Measurements from ENCODE around the gene CD2AP. TPM values are rescaled to one million over a fixed set of nuclear protein-coding genes. Genes with fewer than 3 reads are reported as not detected.

Gene CD2AP, protein sequence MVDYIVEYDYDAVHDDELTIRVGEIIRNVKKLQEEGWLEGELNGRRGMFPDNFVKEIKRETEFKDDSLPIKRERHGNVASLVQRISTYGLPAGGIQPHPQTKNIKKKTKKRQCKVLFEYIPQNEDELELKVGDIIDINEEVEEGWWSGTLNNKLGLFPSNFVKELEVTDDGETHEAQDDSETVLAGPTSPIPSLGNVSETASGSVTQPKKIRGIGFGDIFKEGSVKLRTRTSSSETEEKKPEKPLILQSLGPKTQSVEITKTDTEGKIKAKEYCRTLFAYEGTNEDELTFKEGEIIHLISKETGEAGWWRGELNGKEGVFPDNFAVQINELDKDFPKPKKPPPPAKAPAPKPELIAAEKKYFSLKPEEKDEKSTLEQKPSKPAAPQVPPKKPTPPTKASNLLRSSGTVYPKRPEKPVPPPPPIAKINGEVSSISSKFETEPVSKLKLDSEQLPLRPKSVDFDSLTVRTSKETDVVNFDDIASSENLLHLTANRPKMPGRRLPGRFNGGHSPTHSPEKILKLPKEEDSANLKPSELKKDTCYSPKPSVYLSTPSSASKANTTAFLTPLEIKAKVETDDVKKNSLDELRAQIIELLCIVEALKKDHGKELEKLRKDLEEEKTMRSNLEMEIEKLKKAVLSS
- total RNA-seq = 10 to 100 TPM; 58.1 to 62.4 TPM
- polyA plus RNA-seq (2013, experiment 1 of 2) = 16.2 TPM
- 19.4 TPM for polyA plus RNA-seq (2013, experiment 2 of 2)
- long read RNA-seq, experiment 1, full-length matches to known transcripts = 2 of 24 reads
- long read RNA-seq, experiment 1, partial matches to known transcripts = 19 of 24 reads
- long read RNA-seq, experiment 1, other reads (novel, unspliced or antisense) = 3 of 24 reads
- long read RNA-seq, experiment 2, full-length matches to known transcripts = 56 of 105 reads
- long read RNA-seq, experiment 2, partial matches to known transcripts = 29 of 105 reads
- long read RNA-seq, experiment 2, other reads (novel, unspliced or antisense) = 20 of 105 reads
- long read RNA-seq, experiment 3, full-length matches to known transcripts = 42 of 59 reads
- long read RNA-seq, experiment 3, partial matches to known transcripts = 9 of 59 reads
- long read RNA-seq, experiment 3, other reads (novel, unspliced or antisense) = 8 of 59 reads
- long read RNA-seq, experiment 4, partial matches to known transcripts = 2 of 6 reads
- long read RNA-seq, experiment 4, other reads (novel, unspliced or antisense) = 4 of 6 reads

GRCh38 chr6:47477497-47478232 lies at the start of gene CD2AP:
CD2AP (plus strand) TSS chr6:47477789; CDS start chr6:47478245, 456 bp downstream.
- peak within 1 kb of the TSS; percentile 91 for H3K9ac ChIP-seq (ENCODE audit: extremely low read depth, low read length, poor library complexity, severe bottlenecking)
- Mint-ChIP-seq H3K9me3 (no peaks in the 10 kb centered on the region), H3K4me1 (peaks cover 32% of the 10 kb centered on the region), H3K27me3 (ENCODE audit: insufficient read depth) (no peaks in the 10 kb centered on the region), H3K36me3 (ENCODE audit: low read depth) (no peaks in the 10 kb centered on the region), H3K4me3 (peak within 1 kb of the TSS; percentile 89), H3K27ac (peak within 1 kb of the TSS; percentile 99)
- no peaks in the 10 kb centered on the region for H3K9me3 ChIP-seq (ENCODE audit: control insufficient read depth, low read length)
- DNase-seq = peak; percentile 98
- H3K4me3 ChIP-seq (ENCODE audit: low read length) = peak within 1 kb of the TSS; percentile 95
- TF ChIP-seq, protein P1, sequence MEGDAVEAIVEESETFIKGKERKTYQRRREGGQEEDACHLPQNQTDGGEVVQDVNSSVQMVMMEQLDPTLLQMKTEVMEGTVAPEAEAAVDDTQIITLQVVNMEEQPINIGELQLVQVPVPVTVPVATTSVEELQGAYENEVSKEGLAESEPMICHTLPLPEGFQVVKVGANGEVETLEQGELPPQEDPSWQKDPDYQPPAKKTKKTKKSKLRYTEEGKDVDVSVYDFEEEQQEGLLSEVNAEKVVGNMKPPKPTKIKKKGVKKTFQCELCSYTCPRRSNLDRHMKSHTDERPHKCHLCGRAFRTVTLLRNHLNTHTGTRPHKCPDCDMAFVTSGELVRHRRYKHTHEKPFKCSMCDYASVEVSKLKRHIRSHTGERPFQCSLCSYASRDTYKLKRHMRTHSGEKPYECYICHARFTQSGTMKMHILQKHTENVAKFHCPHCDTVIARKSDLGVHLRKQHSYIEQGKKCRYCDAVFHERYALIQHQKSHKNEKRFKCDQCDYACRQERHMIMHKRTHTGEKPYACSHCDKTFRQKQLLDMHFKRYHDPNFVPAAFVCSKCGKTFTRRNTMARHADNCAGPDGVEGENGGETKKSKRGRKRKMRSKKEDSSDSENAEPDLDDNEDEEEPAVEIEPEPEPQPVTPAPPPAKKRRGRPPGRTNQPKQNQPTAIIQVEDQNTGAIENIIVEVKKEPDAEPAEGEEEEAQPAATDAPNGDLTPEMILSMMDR (conservative IDR thresholded peaks at IDR 0.05) = peak; percentile 20
- H3K27ac ChIP-seq (ENCODE audit: low read depth, low read length) = peak within 1 kb of the TSS; percentile 88
- WGBS, 2 experiments (ENCODE audit: insufficient coverage in 1 of 2, insufficient read length in 1 of 2) = 0% methylated on average over 5 to 83 of the region's 83 CpGs
- H3K36me3 ChIP-seq (ENCODE audit: control insufficient read depth, insufficient read depth, low read length) = no peaks in the 10 kb centered on the region
- H3K4me1 ChIP-seq (ENCODE audit: control insufficient read depth, insufficient read depth, low read length) = peaks cover 3% of the 10 kb centered on the region
- H3K27me3 ChIP-seq (ENCODE audit: control insufficient read depth, insufficient read depth, low read length, poor library complexity, severe bottlenecking) = no peaks in the 10 kb centered on the region

GRCh38 chr6:47428288-47428687 lies 49.3 kb upstream of the CD2AP start:
- Histone ChIP-seq H3K27me3 (ENCODE audit: control insufficient read depth, insufficient read depth, low read length, poor library complexity, severe bottlenecking) (no peaks in the 10 kb centered on the region), H3K9me3 (ENCODE audit: control insufficient read depth, low read length) (no peaks in the 10 kb centered on the region), H3K9ac (ENCODE audit: extremely low read depth, low read length, poor library complexity, severe bottlenecking) (no peak overlapping the region), H3K4me3 (ENCODE audit: low read length) (no peak overlapping the region), H3K4me1 (ENCODE audit: control insufficient read depth, insufficient read depth, low read length) (no peaks in the 10 kb centered on the region), H3K36me3 (ENCODE audit: control insufficient read depth, insufficient read depth, low read length) (no peaks in the 10 kb centered on the region), H3K27ac (ENCODE audit: low read depth, low read length) (no peak overlapping the region)
- DNase-seq = no peak
- no peak overlapping the region for H3K4me3 Mint-ChIP-seq
- TF ChIP-seq, protein P1 (conservative IDR thresholded peaks at IDR 0.05) = no peak
- H3K36me3 Mint-ChIP-seq (ENCODE audit: low read depth) = no peaks in the 10 kb centered on the region
- H3K27ac Mint-ChIP-seq = no peak overlapping the region
- no peaks in the 10 kb centered on the region for H3K4me1 Mint-ChIP-seq
- H3K9me3 Mint-ChIP-seq = peaks cover 31% of the 10 kb centered on the region
- H3K27me3 Mint-ChIP-seq (ENCODE audit: insufficient read depth) = no peaks in the 10 kb centered on the region
- WGBS, 2 experiments (ENCODE audit: insufficient coverage in 1 of 2, insufficient read length in 1 of 2) = 83 to 100% methylated on average over 1 to 2 of the region's 2 CpGs

All from endodermal cell (in vitro differentiated cells).